Pancreas (tissue), 10 donors: ENCODE data around the gene FIBCD1. TPM values are rescaled to one million over a fixed set of nuclear protein-coding genes. Genes with fewer than 3 reads are reported as not detected.
"Not testable (repeated sequence)": the region's sequence is repeated elsewhere in the genome, so short reads cannot be mapped to it uniquely, and the experiment has no call there.

ENCODE experiments used
- ATAC-seq, 4 donors: fragments of 200-7000 bp; cut with Tn5 transposase; one replicate each; pipeline versions ENCODE4 v1.8.0 to v1.9.1; 2020; ENCODE audit warnings: mild to moderate bottlenecking in 4 of 4, moderate library complexity in 4 of 4
- DNase-seq, 6 donors: peaks; one replicate each; pipeline ENCODE4 v3.0.0-alpha.2; 2020
- FAIRE-seq: peaks from 2 replicates; lab custom pipeline; 2012; peaks lifted over from hg19 to GRCh38; lab: Jason Lieb, UNC
- H3K27ac ChIP-seq, 4 donors: fragments of 200-600 bp; sonication (generic); 1 replicate in 3 of 4; 2 replicates in 1 of 4; pipeline versions ENCODE4 v1.5.0 to v1.8.0; 2020
- H3K27me3 ChIP-seq, 4 donors: fragments of 200-600 bp; one replicate each; pipeline ENCODE4 v1.8.0; 2021
- H3K36me3 ChIP-seq, 3 donors: fragments of 200-600 bp; sonication (generic) in 1 of 3; one replicate each; pipeline versions ENCODE4 v1.5.0 to v1.8.0; 2020 to 2021
- H3K4me1 ChIP-seq, 3 donors: fragments of 200-600 bp; one replicate each; pipeline ENCODE4 v1.8.0; 2021
- H3K4me3 ChIP-seq, 4 donors: fragments of 200-600 bp; sonication (generic) in 2 of 4; one replicate each; pipeline versions ENCODE4 v1.5.0 to v1.8.0; 2020 to 2021
- H3K9me3 ChIP-seq, 4 donors: fragments of 200-600 bp; one replicate each; pipeline ENCODE4 v1.8.0; 2021
- CTCF ChIP-seq, 4 donors: fragments of 200-600 bp; sonication (generic) in 3 of 4; IDR thresholded peaks; one replicate each; pipeline versions ENCODE4 v1.5.0 to v1.8.0; 2021; ENCODE audit warnings: antibody characterized with exemption in 4 of 4
- WGBS, 2 donors: extraction: QIAGEN DNeasy Blood & Tissue Kit; methylation state at CpG; one replicate each; pipeline ENCODE4 v1.1.7; 2013; 5-methylcytosine and 5-hydroxymethylcytosine counted together
- intact Hi-C, 3 donors: fragments of 100-400 bp; cut with DNase I; formaldehyde crosslinking; loops; one replicate each; pipeline versions ENCODE4 v1.11.1 to v1.14.2; 2022
- polyA plus RNA-seq, 2 donors: library from polyadenylated mRNA; stranded (reverse); fragments of 200-250 nt; gene quantifications; one replicate each; pipeline ENCODE4 v1.2.3, GENCODE V29; 2013
- total RNA-seq, 6 donors: library from RNA; stranded (reverse); fragmentation: NEBNext Ultra II Directional in 4 of 6; extraction: Animal tissue kit (Norgen Biotek cat#: 25700) in 4 of 6; gene quantifications; one replicate each; pipeline versions ENCODE4 v1.2.1 to v1.2.4, GENCODE V29; 2021 to 2023
- donor health status: healthy with polysubstance abuse.
- donor health status: DM: no; HTN: no; CAD: no; lungs with moderate emphysema.
- donor health status: DM: no; HTN: no; CAD: no.
- donor health status: control.
- donor health status: control.
- donor health status: Bipolar disorder and iron deficiency.
- donor health status: DM: yes; HTN: yes; CAD: no.
- donor health status: DM: no; HTN: no; CAD: no.
- donor health status: DM: no; HTN: no; CAD: no.
- donor health status: DM: yes; HTN: yes; CAD: no.

Gene FIBCD1
- total and polyA plus RNA-seq, 8 donors, result 0.47 TPM; not detected in 7

GRCh38 chr9:130960522-130961378 is 21.7 kb upstream of the FIBCD1 start:
- Histone ChIP-seq H3K36me3 (no peaks in the 10 kb centered on the region), H3K27me3 (no peaks in the 10 kb centered on the region), H3K9me3 (no peaks in the 10 kb centered on the region), H3K4me3 (no peak overlapping the region), H3K27ac (no peak overlapping the region), H3K4me1 (no peaks in the 10 kb centered on the region)
- 69 to 72% methylated on average over 14 of the region's 14 CpGs for WGBS, 2 donors
- intact Hi-C loops, result no loop called here
- no peak for ATAC-seq
- TF ChIP-seq CTCF (IDR thresholded peaks at IDR 0.05), result no peak
- no peak for DNase-seq
- FAIRE-seq, result no peak

- FAIRE-seq, result no peak
- Histone ChIP-seq H3K36me3 (no peaks in the 10 kb centered on the region), H3K4me1 (no peaks in the 10 kb centered on the region), H3K9me3 (no peaks in the 10 kb centered on the region), H3K27me3 (no peaks in the 10 kb centered on the region), H3K27ac (no peak overlapping the region), H3K4me3 (no peak overlapping the region)
- intact Hi-C loops, result no loop called here
- ATAC-seq, result no peak
- TF ChIP-seq CTCF (IDR thresholded peaks at IDR 0.05), result no peak
- WGBS, 2 donors, result 73 to 82% methylated on average over 9 of the region's 9 CpGs
- no peak for DNase-seq
Measured at GRCh38 chr9:130959809-130960334, 20.8 kb upstream of the FIBCD1 start.

GRCh38 chr9:130958564-130958963 is 19.5 kb upstream of the FIBCD1 start:
- ATAC-seq, H3K4me3 ChIP-seq, H3K4me1 ChIP-seq, H3K27me3 ChIP-seq, H3K36me3 ChIP-seq, H3K27ac ChIP-seq, DNase-seq, H3K9me3 ChIP-seq, FAIRE-seq, intact Hi-C loops: not testable (repeated sequence)
- WGBS, 2 donors, result 84 to 85% methylated on average over 4 of the region's 4 CpGs

GRCh38 chr9:130957451-130958203 is 18.6 kb upstream of the FIBCD1 start:
- Histone ChIP-seq H3K4me3 (no peak overlapping the region), H3K36me3 (no peaks in the 10 kb centered on the region), H3K27me3 (no peaks in the 10 kb centered on the region), H3K4me1 (no peaks in the 10 kb centered on the region), H3K9me3 (no peaks in the 10 kb centered on the region), H3K27ac (no peak overlapping the region)
- WGBS, 2 donors, result 55 to 75% methylated on average over 11 of the region's 11 CpGs
- intact Hi-C loops, result no loop called here
- no peak for TF ChIP-seq CTCF (IDR thresholded peaks at IDR 0.05)
- ATAC-seq (no peak), DNase-seq (no peak), FAIRE-seq (no peak)

GRCh38 chr9:130956636-130957450 is 17.8 kb upstream of the FIBCD1 start:
- FAIRE-seq (no peak), DNase-seq (no peak), ATAC-seq (no peak)
- intact Hi-C loops, result no loop called here
- Histone ChIP-seq H3K27me3 (no peaks in the 10 kb centered on the region), H3K4me1 (no peaks in the 10 kb centered on the region), H3K9me3 (no peaks in the 10 kb centered on the region), H3K27ac (no peak overlapping the region), H3K36me3 (no peaks in the 10 kb centered on the region), H3K4me3 (no peak overlapping the region)
- 41 to 54% methylated on average over 21 of the region's 21 CpGs for WGBS, 2 donors
- no peak for TF ChIP-seq CTCF (IDR thresholded peaks at IDR 0.05)
